Ovary (tissue), 3 donors: ENCODE measurements around the gene MBNL2.

ENCODE experiments used
- CTCF ChIP-seq, 3 donors: fragments of 450-650 bp in 2 of 3; fragments of 200-600 bp in 1 of 3; IDR thresholded peaks; one replicate each; pipeline versions ENCODE4 v1.5.1 to v1.8.0; 2016 to 2022; ENCODE audit warnings: antibody characterized with exemption in 3 of 3, mild to moderate bottlenecking in 1 of 3
- EP300 ChIP-seq: sonication (generic); formaldehyde crosslinking; IDR thresholded peaks from one replicate; pipeline ENCODE4 v1.6.1; 2017; ENCODE audit warnings: antibody characterized with exemption
- POLR2A ChIP-seq: fragments of 450-650 bp; IDR thresholded peaks from one replicate; pipeline ENCODE4 v1.6.1; 2017; ENCODE audit warnings: antibody characterized with exemption, mild to moderate bottlenecking, moderate library complexity
- donor health status: DM: no; HTN: no; CAD: no.

GRCh38 chr13:97438856-97439595 is 216.9 kb downstream of the MBNL2 start:
- no peak for TF ChIP-seq POLR2A
- TF ChIP-seq CTCF (IDR thresholded peaks at IDR 0.05) = no peak
- TF ChIP-seq EP300 = no peak
